SKM-1 (cell line): ENCODE measurements around the gene FANCB.
A peak's percentile ranks its signal among the peaks of the same experiment; 100 is the strongest.

Experiments
- DNase-seq: peaks from one replicate; lab custom pipeline; 2025; ENCODE audit not compliant: unreplicated experiment; lab: John Stamatoyannopoulos, UW

Gene FANCB

GRCh38 chrX:14837155-14837554 is 35.7 kb downstream of the FANCB start:
- no peak for DNase-seq

GRCh38 chrX:14832586-14832985 is 40.3 kb downstream of the FANCB start:
- no peak for DNase-seq

- no peak for DNase-seq
Measured at GRCh38 chrX:14832151-14832550, 40.7 kb downstream of the FANCB start.

GRCh38 chrX:14829643-14830042 is 43.2 kb downstream of the FANCB start:
- DNase-seq = no peak

- DNase-seq = no peak
Measured at GRCh38 chrX:14826319-14826718, 46.5 kb downstream of the FANCB start.

GRCh38 chrX:14825851-14826250 is 47.0 kb downstream of the FANCB start:
- DNase-seq = no peak

GRCh38 chrX:14819769-14820168 is 53.1 kb downstream of the FANCB start:
- no peak for DNase-seq

GRCh38 chrX:14817571-14817970 is 55.3 kb downstream of the FANCB start:
- no peak for DNase-seq

- peak; percentile 3 for DNase-seq
Measured at GRCh38 chrX:14802943-14803710, 69.7 kb downstream of the FANCB start.

- no peak for DNase-seq
Measured at GRCh38 chrX:14801136-14801535, 71.7 kb downstream of the FANCB start.

- no peak for DNase-seq
Measured at GRCh38 chrX:14798805-14799397, 74.0 kb downstream of the FANCB start.
